Thoracic aorta (tissue), 2 donors: ENCODE results near the gene SLC25A29. TPM values are rescaled to one million over a fixed set of nuclear protein-coding genes. Genes with fewer than 3 reads are reported as not detected.
A peak's percentile ranks its signal among the peaks of the same experiment; 100 is the strongest.

Experiments
- ATAC-seq: fragments of 150-250 bp; one replicate; pipeline ENCODE4 v1.8.0; 2017; ENCODE audit warnings: low read depth; ENCODE audit not compliant: insufficient number of reproducible peaks, low FRiP score
- DNase-seq: peaks from one replicate; pipeline ENCODE4 v3.0.0-alpha.2; 2020; ENCODE audit warnings: low spot score
- H3K27ac ChIP-seq, 2 donors: fragments of 200-600 bp; sonication (generic); 1 replicate in 1 of 2; 2 replicates in 1 of 2; pipeline ENCODE4 v1.5.1; 2016; ENCODE audit warnings: mild to moderate bottlenecking in 2 of 2, moderate library complexity in 2 of 2
- H3K27me3 ChIP-seq: fragments of 200-600 bp; sonication (generic); replicated peaks from 2 replicates; pipeline ENCODE4 v1.6.0; 2016; ENCODE audit warnings: mild to moderate bottlenecking; ENCODE audit not compliant: insufficient read depth
- H3K36me3 ChIP-seq: fragments of 200-600 bp; sonication (generic); one replicate; pipeline ENCODE4 v1.5.1; 2016
- H3K4me1 ChIP-seq, 2 donors: fragments of 200-600 bp; sonication (generic); 1 replicate in 1 of 2; 2 replicates in 1 of 2; pipeline versions ENCODE4 v1.5.1 to v1.6.0; 2016; ENCODE audit warnings: low read depth in 2 of 2, mild to moderate bottlenecking in 1 of 2; ENCODE audit not compliant: control insufficient read depth in 1 of 2
- H3K4me3 ChIP-seq: fragments of 200-600 bp; sonication (generic); 2 replicates; pipeline ENCODE4 v1.5.1; 2016; ENCODE audit warnings: mild to moderate bottlenecking
- H3K9me3 ChIP-seq: fragments of 200-600 bp; sonication (generic); 2 replicates; pipeline ENCODE4 v1.5.1; 2016
- CTCF ChIP-seq: fragments of 200-600 bp; sonication (generic); IDR thresholded peaks from one replicate; pipeline ENCODE4 v1.5.1; 2019; ENCODE audit warnings: antibody characterized with exemption
- total RNA-seq, 2 donors: library from RNA; depleted of rRNA; stranded (reverse); fragments of >200 nt; gene quantifications; one replicate each; pipeline versions ENCODE4 v1.1.0 to v1.2.3, GENCODE V29; 2016

Gene SLC25A29
- total RNA-seq, 2 donors from 2014 or later = 54.2 to 80.6 TPM

GRCh38 chr14:100296106-100296651 lies 10.1 kb downstream of the SLC25A29 start:
- H3K4me1 ChIP-seq = peaks cover 21 to 46% of the 10 kb centered on the region in 2 donors
- DNase-seq (no peak), ATAC-seq (no peak)
- no peaks in the 10 kb centered on the region for H3K9me3 ChIP-seq
- no peak overlapping the region for H3K4me3 ChIP-seq
- H3K27me3 ChIP-seq = no peaks in the 10 kb centered on the region
- H3K27ac ChIP-seq = peak overlapping the region; percentile 76 to 84
- H3K36me3 ChIP-seq = peaks cover 13% of the 10 kb centered on the region
- TF ChIP-seq CTCF = no peak

- Histone ChIP-seq H3K27me3 (no peaks in the 10 kb centered on the region), H3K9me3 (no peaks in the 10 kb centered on the region), H3K4me3 (no peak overlapping the region), H3K36me3 (peaks cover 14% of the 10 kb centered on the region), H3K4me1 (peaks cover 21 to 46% of the 10 kb centered on the region in 2 donors), H3K27ac (peak overlapping the region in 1 of 2 donors; percentile 76)
- DNase-seq = no peak
- no peak for TF ChIP-seq CTCF
- no peak for ATAC-seq
These were observed 10.7 kb downstream of the SLC25A29 start for GRCh38 chr14:100295376-100296105.

GRCh38 chr14:100294963-100295330 lies 11.3 kb downstream of the SLC25A29 start:
- peaks cover 14% of the 10 kb centered on the region for H3K36me3 ChIP-seq
- no peak for TF ChIP-seq CTCF
- ATAC-seq (no peak), DNase-seq (no peak)
- peak overlapping the region; percentile 45 to 56 for H3K27ac ChIP-seq
- H3K4me1 ChIP-seq = peaks cover 21 to 46% of the 10 kb centered on the region in 2 donors
- no peaks in the 10 kb centered on the region for H3K9me3 ChIP-seq
- H3K27me3 ChIP-seq = no peaks in the 10 kb centered on the region
- no peak overlapping the region for H3K4me3 ChIP-seq

GRCh38 chr14:100294213-100294962 lies 11.9 kb downstream of the SLC25A29 start:
- Histone ChIP-seq H3K27ac (peak overlapping the region; percentile 45 to 56), H3K36me3 (peaks cover 14% of the 10 kb centered on the region), H3K4me1 (peaks cover 21 to 46% of the 10 kb centered on the region in 2 donors), H3K9me3 (no peaks in the 10 kb centered on the region), H3K27me3 (no peaks in the 10 kb centered on the region), H3K4me3 (no peak overlapping the region)
- no peak for TF ChIP-seq CTCF
- ATAC-seq = no peak
- no peak for DNase-seq
